HG03159 (cell line): Measurements from ENCODE around the gene INPP5A.

Experiments used
- ATAC-seq: cut with Tn5 transposase; IDR thresholded peaks from one replicate; pipeline ENCODE4 v1.9.1; 2021; ENCODE audit warnings: mild to moderate bottlenecking, moderate library complexity; ENCODE audit not compliant: unreplicated experiment

Gene INPP5A

GRCh38 chr10:132610071-132610701 is 72.6 kb downstream of the INPP5A start:
- ATAC-seq = no peak

GRCh38 chr10:132611026-132611910 is 73.7 kb downstream of the INPP5A start:
- no peak for ATAC-seq

- ATAC-seq = no peak
Measured at GRCh38 chr10:132611986-132612385, 74.4 kb downstream of the INPP5A start.

- ATAC-seq = no peak
Measured at GRCh38 chr10:132612571-132613504, 75.3 kb downstream of the INPP5A start.

GRCh38 chr10:132613566-132614348 is 76.2 kb downstream of the INPP5A start:
- ATAC-seq = no peak

- no peak for ATAC-seq
Measured at GRCh38 chr10:132614431-132615340, 77.1 kb downstream of the INPP5A start.

GRCh38 chr10:132615341-132616169 is 78.0 kb downstream of the INPP5A start:
- ATAC-seq = no peak

GRCh38 chr10:132616170-132616995 is 78.8 kb downstream of the INPP5A start:
- ATAC-seq = no peak

GRCh38 chr10:132616996-132617736 is 79.6 kb downstream of the INPP5A start:
- ATAC-seq = no peak

GRCh38 chr10:132617737-132618052 is 80.1 kb downstream of the INPP5A start:
- ATAC-seq = no peak

- no peak for ATAC-seq
Measured at GRCh38 chr10:132618158-132618919, 80.8 kb downstream of the INPP5A start.

- no peak for ATAC-seq
Measured at GRCh38 chr10:132619927-132620326, 82.3 kb downstream of the INPP5A start.

- no peak for ATAC-seq
Measured at GRCh38 chr10:132624061-132624846, 86.7 kb downstream of the INPP5A start.

GRCh38 chr10:132624847-132625471 is 87.4 kb downstream of the INPP5A start:
- no peak for ATAC-seq
